Measurements from ENCODE around the gene L3MBTL4.

GRCh38 chr18:6115710-6116109, 299.0 kb downstream of the L3MBTL4 start:
- TF ChIP-seq CTCF (IDR thresholded peaks at IDR 0.05), result no peak
- TF ChIP-seq POLR2A (IDR thresholded peaks at IDR 0.05), result no peak
